ENCODE measurements around the gene CTDSPL.
A peak's percentile ranks its signal among the peaks of the same experiment; 100 is the strongest.

CTDSPL gene

GRCh38 chr3:37853691-37854413, 7.8 kb upstream of the CTDSPL start:
- DNase-seq (ENCODE audit: low spot score), result no peak
- FAIRE-seq, result no peak

- FAIRE-seq (peak; percentile 20), DNase-seq (ENCODE audit: low spot score) (peak; percentile 74)
These were observed 6.2 kb upstream of the CTDSPL start for GRCh38 chr3:37855363-37855970.

- FAIRE-seq, result no peak
- DNase-seq (ENCODE audit: low spot score), result no peak
These were observed 5.3 kb upstream of the CTDSPL start for GRCh38 chr3:37856381-37856780.

GRCh38 chr3:37858742-37859141, 2.9 kb upstream of the CTDSPL start:
- FAIRE-seq (no peak), DNase-seq (ENCODE audit: low spot score) (no peak)

GRCh38 chr3:37859354-37859753, 2.3 kb upstream of the CTDSPL start:
- DNase-seq (ENCODE audit: low spot score) (no peak), FAIRE-seq (no peak)

- DNase-seq (ENCODE audit: low spot score) (no peak), FAIRE-seq (no peak)
These were observed 1.8 kb upstream of the CTDSPL start for GRCh38 chr3:37859908-37860199.

GRCh38 chr3:37862219-37862902, 681 bp downstream of the CTDSPL start:
- FAIRE-seq (peak; percentile 32), DNase-seq (ENCODE audit: low spot score) (peak; percentile 58)

GRCh38 chr3:37862903-37863815, 1.5 kb downstream of the CTDSPL start:
- DNase-seq (ENCODE audit: low spot score) (no peak), FAIRE-seq (peak; percentile 83)

- FAIRE-seq (no peak), DNase-seq (ENCODE audit: low spot score) (no peak)
These were observed 2.5 kb downstream of the CTDSPL start for GRCh38 chr3:37863949-37864822.

- DNase-seq (ENCODE audit: low spot score) (no peak), FAIRE-seq (peak; percentile 83)
These were observed 3.2 kb downstream of the CTDSPL start for GRCh38 chr3:37864904-37865303.

- FAIRE-seq, result no peak
These were observed 5.5 kb downstream of the CTDSPL start for GRCh38 chr3:37867144-37867543.

GRCh38 chr3:37871858-37872257, 10.2 kb downstream of the CTDSPL start:
- DNase-seq (ENCODE audit: low spot score), result no peak
- FAIRE-seq, result no peak

More at GRCh38 chr3:37867144-37867543, 5.5 kb downstream of the CTDSPL start:
- no peak for DNase-seq (ENCODE audit: low spot score)

- FAIRE-seq, result no peak
- no peak for DNase-seq (ENCODE audit: low spot score)
These were observed 10.9 kb downstream of the CTDSPL start for GRCh38 chr3:37872413-37873160.

- no peak for FAIRE-seq
- DNase-seq (ENCODE audit: low spot score), result no peak
These were observed 14.6 kb downstream of the CTDSPL start for GRCh38 chr3:37876279-37876678.

- FAIRE-seq, result no peak
- no peak for DNase-seq (ENCODE audit: low spot score)
These were observed 21.0 kb downstream of the CTDSPL start for GRCh38 chr3:37882711-37883110.

- FAIRE-seq (no peak), DNase-seq (ENCODE audit: low spot score) (no peak)
These were observed 24.1 kb downstream of the CTDSPL start for GRCh38 chr3:37885814-37886213.

- FAIRE-seq (no peak), DNase-seq (ENCODE audit: low spot score) (no peak)
These were observed 24.7 kb downstream of the CTDSPL start for GRCh38 chr3:37886395-37886794.

GRCh38 chr3:37887062-37887461, 25.4 kb downstream of the CTDSPL start:
- no peak for DNase-seq (ENCODE audit: low spot score)
- no peak for FAIRE-seq

- no peak for DNase-seq (ENCODE audit: low spot score)
- no peak for FAIRE-seq
These were observed 26.1 kb downstream of the CTDSPL start for GRCh38 chr3:37887824-37888223.

- FAIRE-seq (no peak), DNase-seq (ENCODE audit: low spot score) (no peak)
These were observed 26.7 kb downstream of the CTDSPL start for GRCh38 chr3:37888421-37888820.

Measured in urothelium cell line (cell line).